ENCODE results near the gene PKIG. TPM values are rescaled to one million over a fixed set of nuclear protein-coding genes. Genes with fewer than 3 reads are reported as not detected.
A peak's percentile ranks its signal among the peaks of the same experiment; 100 is the strongest.

The PKIG gene
- polyA plus RNA-seq, 1 donor from 2014 or later: 174 TPM

DNA sequence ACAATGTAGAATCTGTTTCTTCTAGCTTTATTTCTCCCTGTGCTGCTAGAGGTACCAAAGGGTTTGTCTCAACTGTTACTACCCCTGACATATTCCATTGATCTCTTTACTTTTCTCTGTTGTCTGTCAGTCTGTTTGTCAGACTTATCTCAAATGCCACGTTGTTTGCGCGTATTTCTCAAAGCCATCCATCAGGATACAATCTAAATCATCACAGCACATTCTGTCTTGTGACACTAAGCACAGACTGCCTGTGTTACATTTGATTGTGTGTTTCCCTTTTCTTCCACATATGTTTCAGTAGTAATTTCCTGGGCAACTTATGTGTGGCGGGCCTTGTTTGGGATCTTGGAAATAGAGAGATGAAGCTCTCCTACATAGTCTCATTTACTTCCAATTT, 30.3 kb upstream of the PKIG start:
- Histone ChIP-seq H3K4me3 (ENCODE audit: low read length) (no peak overlapping the region), H3K27me3 (ENCODE audit: insufficient read depth, low read depth, low read length) (no peaks in the 10 kb centered on the region), H3F3A (ENCODE audit: insufficient read depth, low read length, poor library complexity, severe bottlenecking) (no peaks in the 10 kb centered on the region), H3K36me3 (ENCODE audit: insufficient read depth, low read length) (no peaks in the 10 kb centered on the region), H3K9me3 (ENCODE audit: low read length) (no peaks in the 10 kb centered on the region), H3K27ac (ENCODE audit: low read length) (no peak overlapping the region), H4K20me1 (ENCODE audit: insufficient read depth) (no peaks in the 10 kb centered on the region), H3K4me2 (ENCODE audit: low read length) (no peak overlapping the region), H3K9me2 (ENCODE audit: insufficient read depth, low read length) (no peaks in the 10 kb centered on the region), H3K79me2 (replicated peaks; ENCODE audit: insufficient read depth, low read length) (peaks cover 12% of the 10 kb centered on the region), H2AFZ (ENCODE audit: low read depth, low read length) (no peak overlapping the region), H3K9ac (ENCODE audit: low read length) (no peak overlapping the region)
- no peak for TF ChIP-seq TAF1 (IDR thresholded peaks at IDR 0.05; ENCODE audit: low read depth)
- no peak for TF ChIP-seq EZH2 (IDR thresholded peaks at IDR 0.05; ENCODE audit: borderline replicate concordance, insufficient read depth, low read length, poor library complexity, severe bottlenecking)
- no peak for TF ChIP-seq MXI1 (conservative IDR thresholded peaks at IDR 0.05; ENCODE audit: poor library complexity, severe bottlenecking)
- peak; percentile 79 for TF ChIP-seq POLR2AphosphoS5 (IDR thresholded peaks at IDR 0.05)
- TF ChIP-seq, protein P1, sequence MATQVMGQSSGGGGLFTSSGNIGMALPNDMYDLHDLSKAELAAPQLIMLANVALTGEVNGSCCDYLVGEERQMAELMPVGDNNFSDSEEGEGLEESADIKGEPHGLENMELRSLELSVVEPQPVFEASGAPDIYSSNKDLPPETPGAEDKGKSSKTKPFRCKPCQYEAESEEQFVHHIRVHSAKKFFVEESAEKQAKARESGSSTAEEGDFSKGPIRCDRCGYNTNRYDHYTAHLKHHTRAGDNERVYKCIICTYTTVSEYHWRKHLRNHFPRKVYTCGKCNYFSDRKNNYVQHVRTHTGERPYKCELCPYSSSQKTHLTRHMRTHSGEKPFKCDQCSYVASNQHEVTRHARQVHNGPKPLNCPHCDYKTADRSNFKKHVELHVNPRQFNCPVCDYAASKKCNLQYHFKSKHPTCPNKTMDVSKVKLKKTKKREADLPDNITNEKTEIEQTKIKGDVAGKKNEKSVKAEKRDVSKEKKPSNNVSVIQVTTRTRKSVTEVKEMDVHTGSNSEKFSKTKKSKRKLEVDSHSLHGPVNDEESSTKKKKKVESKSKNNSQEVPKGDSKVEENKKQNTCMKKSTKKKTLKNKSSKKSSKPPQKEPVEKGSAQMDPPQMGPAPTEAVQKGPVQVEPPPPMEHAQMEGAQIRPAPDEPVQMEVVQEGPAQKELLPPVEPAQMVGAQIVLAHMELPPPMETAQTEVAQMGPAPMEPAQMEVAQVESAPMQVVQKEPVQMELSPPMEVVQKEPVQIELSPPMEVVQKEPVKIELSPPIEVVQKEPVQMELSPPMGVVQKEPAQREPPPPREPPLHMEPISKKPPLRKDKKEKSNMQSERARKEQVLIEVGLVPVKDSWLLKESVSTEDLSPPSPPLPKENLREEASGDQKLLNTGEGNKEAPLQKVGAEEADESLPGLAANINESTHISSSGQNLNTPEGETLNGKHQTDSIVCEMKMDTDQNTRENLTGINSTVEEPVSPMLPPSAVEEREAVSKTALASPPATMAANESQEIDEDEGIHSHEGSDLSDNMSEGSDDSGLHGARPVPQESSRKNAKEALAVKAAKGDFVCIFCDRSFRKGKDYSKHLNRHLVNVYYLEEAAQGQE (IDR thresholded peaks at IDR 0.05; ENCODE audit: borderline replicate concordance): no peak
- peak; percentile 92 for TF ChIP-seq EP300 (conservative IDR thresholded peaks at IDR 0.05; ENCODE audit: poor library complexity, severe bottlenecking)
- TF ChIP-seq SMC3 (conservative IDR thresholded peaks at IDR 0.05; ENCODE audit: poor library complexity): no peak
- TF ChIP-seq, protein P2, sequence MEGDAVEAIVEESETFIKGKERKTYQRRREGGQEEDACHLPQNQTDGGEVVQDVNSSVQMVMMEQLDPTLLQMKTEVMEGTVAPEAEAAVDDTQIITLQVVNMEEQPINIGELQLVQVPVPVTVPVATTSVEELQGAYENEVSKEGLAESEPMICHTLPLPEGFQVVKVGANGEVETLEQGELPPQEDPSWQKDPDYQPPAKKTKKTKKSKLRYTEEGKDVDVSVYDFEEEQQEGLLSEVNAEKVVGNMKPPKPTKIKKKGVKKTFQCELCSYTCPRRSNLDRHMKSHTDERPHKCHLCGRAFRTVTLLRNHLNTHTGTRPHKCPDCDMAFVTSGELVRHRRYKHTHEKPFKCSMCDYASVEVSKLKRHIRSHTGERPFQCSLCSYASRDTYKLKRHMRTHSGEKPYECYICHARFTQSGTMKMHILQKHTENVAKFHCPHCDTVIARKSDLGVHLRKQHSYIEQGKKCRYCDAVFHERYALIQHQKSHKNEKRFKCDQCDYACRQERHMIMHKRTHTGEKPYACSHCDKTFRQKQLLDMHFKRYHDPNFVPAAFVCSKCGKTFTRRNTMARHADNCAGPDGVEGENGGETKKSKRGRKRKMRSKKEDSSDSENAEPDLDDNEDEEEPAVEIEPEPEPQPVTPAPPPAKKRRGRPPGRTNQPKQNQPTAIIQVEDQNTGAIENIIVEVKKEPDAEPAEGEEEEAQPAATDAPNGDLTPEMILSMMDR (IDR thresholded peaks at IDR 0.05; ENCODE audit: poor library complexity, severe bottlenecking): no peak
- TF ChIP-seq RAD21 (conservative IDR thresholded peaks at IDR 0.05): no peak

DNA sequence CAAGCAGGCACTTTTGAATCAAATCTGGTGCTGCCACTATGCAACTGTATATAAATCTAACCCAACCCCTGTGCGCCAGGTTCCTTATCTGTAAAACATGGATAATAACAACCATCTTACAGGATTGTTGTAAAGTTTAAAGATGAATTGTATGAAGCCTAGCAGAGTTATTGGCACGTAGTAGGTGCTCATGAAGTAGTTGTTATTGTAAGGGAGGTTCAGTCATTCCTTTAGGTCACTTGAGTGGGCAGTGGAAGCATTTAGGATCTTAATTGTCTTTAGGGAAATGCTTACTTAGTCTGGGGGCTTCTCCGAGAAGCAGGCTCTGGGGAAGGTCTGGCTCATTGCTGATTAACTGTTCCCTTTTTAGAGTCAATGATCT, 29.8 kb upstream of the PKIG start:
- Histone ChIP-seq H2AFZ (ENCODE audit: low read depth, low read length) (no peak overlapping the region), H3K9me2 (ENCODE audit: insufficient read depth, low read length) (no peaks in the 10 kb centered on the region), H3K27ac (ENCODE audit: low read length) (no peak overlapping the region), H3F3A (ENCODE audit: insufficient read depth, low read length, poor library complexity, severe bottlenecking) (no peaks in the 10 kb centered on the region), H3K27me3 (ENCODE audit: insufficient read depth, low read depth, low read length) (no peaks in the 10 kb centered on the region), H4K20me1 (ENCODE audit: insufficient read depth) (no peaks in the 10 kb centered on the region), H3K79me2 (replicated peaks; ENCODE audit: insufficient read depth, low read length) (peaks cover 9% of the 10 kb centered on the region), H3K9ac (ENCODE audit: low read length) (no peak overlapping the region), H3K36me3 (ENCODE audit: insufficient read depth, low read length) (no peaks in the 10 kb centered on the region), H3K4me2 (ENCODE audit: low read length) (no peak overlapping the region), H3K9me3 (ENCODE audit: low read length) (no peaks in the 10 kb centered on the region), H3K4me3 (ENCODE audit: low read length) (no peak overlapping the region)
- TF ChIP-seq, protein P2 (IDR thresholded peaks at IDR 0.05; ENCODE audit: poor library complexity, severe bottlenecking): no peak

Measured in neural cell (in vitro differentiated cells).